HG02970 (cell line): ENCODE results near the gene PCGF1.
"Not testable (repeated sequence)": the region's sequence is repeated elsewhere in the genome, so short reads cannot be mapped to it uniquely, and the experiment has no call there.

Source experiments
- ATAC-seq: cut with Tn5 transposase; IDR thresholded peaks from one replicate; pipeline ENCODE4 v1.9.1; 2021; ENCODE audit warnings: mild to moderate bottlenecking, moderate library complexity, moderate number of reproducible peaks; ENCODE audit not compliant: unreplicated experiment, low FRiP score

PCGF1 gene

DNA sequence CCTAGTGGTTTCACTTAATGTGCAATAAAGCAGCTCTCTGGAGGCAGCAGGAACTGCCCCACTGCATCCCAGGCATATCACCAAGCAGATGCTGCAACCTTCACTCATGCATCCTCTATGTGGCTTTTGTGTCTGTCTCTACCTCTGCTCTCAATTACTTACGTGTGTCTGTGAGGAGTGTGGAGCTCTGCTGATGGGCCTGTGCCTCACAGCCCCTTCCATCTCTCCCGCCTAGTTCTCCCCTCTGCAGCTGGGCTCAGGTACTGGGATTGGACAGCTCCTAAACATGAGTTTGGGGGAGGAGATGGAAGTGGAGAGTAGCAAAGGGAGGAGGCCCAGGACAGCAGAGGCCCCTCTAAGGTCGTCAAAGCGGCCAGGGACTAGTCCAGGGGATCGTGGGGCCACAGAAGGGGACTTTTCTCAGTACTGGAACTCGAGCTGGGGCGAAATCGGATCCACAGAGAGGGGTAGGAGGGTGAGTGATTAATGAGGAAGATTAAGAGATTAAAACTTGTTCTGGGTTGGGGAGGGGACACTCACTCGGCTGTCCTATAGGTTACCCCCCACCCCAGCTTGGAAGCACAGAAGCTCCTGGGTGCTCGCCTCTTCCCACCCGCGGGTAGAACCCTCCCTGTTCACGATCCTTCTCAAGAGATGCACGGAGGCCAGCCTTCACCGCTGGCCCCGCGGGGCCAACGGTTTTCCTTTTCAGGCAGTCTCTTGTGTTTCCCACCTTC, 6.0 kb downstream of the PCGF1 start:
- ATAC-seq: no peak

DNA sequence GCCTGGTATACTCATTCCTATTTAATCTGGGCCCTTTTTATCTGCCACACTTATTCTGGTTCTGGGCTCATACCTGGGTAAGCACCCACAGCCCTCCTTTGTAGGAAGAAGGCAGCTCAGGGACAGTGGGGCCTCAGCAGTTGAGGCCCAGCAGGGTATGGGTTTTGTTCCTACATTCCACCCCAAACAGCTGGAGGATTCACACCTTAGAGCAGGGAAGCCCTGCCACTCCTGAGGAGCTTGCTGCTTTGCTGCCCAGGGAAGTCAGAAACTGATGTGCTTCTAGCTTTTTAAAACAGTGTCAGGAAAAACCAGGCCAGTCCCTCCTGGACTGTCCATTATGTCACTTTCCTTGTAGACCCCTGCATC, 6.9 kb downstream of the PCGF1 start:
- ATAC-seq: no peak

DNA sequence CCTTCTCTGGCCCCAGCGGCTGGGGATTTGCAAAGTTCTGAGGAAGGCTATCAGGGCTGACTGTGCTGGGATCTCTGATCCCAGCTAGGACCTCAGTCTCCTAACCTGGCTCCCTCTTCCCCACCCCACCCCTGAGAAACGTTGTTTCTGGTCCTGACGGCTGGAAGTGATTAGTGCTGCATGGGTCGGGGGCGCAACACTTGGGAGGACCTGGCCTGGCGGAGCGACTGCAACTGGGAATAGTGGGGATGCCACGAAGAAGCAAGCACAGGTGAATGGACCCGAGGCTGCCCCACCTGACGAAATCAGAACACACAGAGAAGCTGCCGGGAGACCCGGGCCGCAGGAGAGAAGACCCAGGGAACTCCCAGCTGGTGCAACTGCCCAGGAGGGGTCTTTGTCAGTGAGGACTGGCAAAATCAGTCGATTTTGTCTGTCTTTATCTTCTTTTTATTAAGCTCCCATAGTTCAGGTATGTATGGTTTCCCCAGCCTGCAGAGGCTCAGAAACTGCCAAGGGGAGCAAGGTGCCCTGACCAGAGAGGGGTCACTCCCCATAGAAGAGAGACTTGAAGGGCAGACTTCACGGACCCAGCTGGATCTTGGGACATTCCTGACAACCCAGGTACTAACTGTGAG, 7.4 kb downstream of the PCGF1 start:
- ATAC-seq: no peak

DNA sequence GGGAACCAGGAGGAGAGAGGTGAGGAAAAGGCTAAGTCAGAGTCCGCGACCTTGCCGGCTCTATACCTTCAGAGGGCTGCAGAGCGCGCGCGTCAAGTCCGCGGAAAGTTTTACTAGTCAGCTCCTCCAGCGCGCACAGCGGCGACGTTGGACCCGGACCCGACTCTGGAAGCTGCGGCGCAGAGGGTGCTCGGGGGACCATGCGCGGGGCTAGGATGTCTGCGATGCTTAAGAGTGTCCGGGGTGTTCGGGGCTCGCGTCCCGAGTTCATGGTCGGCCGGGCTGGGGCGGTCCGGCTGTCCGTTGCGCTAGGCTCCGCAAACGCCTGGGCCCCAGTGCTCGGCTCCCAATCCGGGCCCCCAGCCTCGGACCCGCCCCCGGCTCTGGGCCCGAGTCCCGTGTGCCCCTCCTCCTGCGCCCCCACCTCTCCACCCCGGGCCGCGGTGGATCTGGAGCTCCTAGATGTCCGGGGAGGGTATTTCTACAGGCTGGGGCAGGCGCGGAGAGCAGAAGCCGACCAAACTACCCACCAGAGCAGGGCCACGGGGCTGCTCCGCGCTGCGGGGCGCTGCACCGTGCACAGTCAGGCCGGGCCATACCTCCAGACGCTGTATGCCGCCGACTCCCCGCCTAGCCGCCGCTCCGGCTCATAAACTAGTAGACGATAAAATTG, 8.1 kb downstream of the PCGF1 start, which contains the start of gene LBX2:
TSS of gene LBX2 (minus strand) at position 337 of the 673 bp plus-strand sequence. CDS start at position 271, 66 bp downstream.
- ATAC-seq: no peak

DNA sequence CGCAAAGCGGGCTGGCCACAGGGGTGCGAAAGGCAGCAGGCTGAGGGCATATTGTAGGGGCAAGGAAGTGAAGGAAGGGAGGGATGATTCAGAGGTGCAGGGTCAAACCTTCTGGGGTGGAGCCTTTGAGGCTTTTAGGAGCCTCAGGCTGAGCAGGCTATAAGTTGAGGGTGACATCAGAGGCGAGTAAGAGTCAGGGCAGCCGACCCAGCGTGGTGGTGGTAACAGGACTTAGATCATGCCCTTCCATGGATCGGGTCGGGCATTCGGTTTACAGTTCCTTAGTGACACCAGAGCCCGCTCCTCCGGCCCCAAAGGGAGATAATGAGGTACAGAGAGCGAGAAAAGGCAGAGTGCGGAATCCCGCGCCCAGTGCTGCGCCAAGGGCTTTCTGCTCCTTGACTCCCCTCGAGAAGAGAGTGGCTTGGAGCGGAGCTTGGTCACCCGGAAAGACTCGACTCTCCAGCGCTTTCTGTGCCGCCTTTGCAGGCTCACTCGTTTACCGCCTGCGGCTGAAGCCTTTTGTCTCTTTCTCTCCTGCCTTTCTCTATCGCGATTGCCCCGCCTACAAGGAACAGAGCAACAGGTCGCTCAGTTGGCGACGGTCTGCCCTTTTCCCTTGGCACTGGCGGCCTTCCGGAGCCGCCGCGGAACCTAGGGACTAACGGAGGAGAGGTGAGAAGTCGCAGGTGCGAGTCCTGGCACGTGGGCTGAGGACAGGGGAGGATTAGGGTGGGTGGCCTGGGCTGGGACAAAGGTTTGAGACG, 8.8 kb downstream of the PCGF1 start:
- ATAC-seq: no peak

DNA sequence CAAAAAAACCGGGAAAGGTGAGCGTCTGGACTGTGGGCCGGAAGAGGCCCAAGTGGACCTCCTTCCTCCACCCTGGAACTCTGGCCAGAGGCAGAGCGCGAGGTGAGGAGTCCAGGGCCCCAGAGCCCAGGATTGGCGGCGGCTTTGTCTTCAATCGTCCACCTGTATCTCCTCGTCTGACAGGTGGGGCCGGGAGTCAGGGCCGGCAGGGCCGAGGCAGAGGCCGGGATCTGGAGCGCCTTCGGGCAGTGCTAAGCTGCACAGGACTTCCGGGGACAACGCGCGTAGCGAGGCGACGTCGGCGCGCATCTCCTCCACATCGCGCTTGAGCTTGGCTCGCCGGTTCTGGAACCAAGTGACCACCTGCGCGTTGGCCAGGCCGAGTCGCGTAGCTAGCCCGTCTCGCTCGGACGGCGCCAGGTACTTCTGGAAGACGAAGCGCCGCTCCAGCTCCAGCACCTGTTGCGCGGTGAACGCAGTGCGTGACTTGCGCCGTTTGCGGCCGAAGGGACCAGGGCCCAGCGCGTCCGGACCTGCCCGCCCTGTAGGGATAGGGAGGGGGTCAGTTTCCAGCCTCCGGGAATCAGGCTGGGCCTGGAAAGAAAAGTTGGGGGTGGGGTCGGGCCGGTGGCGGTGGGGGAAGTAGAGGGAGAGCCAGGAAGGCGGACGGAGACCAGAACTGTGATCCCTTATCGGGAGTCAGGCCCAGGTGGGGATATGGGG, 9.6 kb downstream of the PCGF1 start:
- ATAC-seq: no peak

DNA sequence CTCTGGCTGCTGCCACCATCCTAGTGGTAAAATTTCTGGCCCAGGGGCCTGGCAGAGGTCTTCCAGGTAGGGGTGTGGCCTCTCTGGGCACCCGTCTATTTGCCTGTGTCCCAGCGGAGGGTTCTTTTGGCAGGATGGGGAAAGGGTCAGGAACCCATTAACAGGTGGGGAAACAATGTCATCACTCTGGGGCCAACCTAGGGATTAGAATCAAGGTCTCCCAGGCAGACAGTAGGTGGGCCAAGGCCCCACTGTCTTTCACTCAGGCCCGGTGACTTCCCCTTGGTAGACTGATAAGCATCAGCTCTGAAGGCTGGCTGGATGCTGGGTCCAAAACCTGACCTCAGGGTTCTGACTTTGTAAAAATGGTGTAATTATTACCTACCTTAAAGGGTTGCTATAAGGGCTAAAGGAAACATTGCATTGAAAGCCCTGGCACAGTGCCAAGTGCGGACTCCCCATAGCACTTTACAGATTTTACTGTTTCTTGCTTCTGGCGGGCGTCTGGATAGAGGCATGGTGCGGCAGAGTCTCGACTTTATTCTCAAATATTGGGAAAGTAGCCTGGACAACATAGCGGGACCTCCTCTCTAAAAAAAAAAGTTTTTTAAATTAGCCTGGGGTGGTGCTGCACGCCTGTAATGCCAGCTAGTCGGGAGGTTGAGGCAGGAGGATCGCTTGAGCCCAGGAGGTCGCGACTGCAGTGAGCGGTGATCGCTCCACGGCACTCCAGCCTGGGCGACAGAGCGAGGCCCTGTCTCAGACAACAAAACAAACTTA, 10.3 kb downstream of the PCGF1 start:
- ATAC-seq: no peak

DNA sequence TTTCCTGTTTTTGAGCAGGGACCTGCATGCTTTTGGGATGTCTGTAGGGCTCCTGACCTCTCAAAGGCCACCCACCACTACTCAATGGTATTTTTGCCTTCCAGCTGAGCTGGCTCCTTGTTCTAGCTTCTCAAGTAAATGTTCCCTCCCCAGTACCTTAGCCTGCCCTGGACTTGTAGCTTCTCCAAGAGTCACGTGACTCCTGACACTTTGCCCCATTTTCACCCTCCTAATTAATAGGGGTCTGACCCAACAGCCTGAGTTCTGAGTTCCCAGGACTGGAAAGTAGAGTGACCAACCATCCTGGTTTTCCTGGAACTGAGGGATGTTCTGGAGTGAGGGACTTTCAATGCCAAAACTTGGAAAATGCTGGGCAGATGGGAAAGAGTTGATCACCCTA, 12.1 kb downstream of the PCGF1 start:
- no peak for ATAC-seq

DNA sequence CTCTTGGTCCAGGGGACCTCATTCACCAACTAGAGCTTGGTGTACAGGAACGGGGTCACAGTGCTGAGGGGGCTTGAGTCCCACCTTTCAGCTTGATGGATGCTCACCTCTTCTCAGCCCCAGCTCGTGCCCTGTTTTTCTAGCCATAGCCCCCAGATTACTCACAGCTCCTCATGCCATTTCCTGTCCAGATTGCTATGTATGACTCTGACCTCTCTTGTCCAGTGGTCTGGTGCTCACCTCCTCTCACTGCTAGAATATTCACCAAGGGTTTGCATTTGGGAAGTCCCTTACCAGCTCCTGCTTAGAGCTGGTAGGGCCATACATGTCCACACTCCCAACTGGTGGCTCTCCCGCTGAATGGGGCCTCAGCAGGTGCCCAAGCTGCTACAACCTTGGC, 13.9 kb downstream of the PCGF1 start:
- ATAC-seq: no peak

DNA sequence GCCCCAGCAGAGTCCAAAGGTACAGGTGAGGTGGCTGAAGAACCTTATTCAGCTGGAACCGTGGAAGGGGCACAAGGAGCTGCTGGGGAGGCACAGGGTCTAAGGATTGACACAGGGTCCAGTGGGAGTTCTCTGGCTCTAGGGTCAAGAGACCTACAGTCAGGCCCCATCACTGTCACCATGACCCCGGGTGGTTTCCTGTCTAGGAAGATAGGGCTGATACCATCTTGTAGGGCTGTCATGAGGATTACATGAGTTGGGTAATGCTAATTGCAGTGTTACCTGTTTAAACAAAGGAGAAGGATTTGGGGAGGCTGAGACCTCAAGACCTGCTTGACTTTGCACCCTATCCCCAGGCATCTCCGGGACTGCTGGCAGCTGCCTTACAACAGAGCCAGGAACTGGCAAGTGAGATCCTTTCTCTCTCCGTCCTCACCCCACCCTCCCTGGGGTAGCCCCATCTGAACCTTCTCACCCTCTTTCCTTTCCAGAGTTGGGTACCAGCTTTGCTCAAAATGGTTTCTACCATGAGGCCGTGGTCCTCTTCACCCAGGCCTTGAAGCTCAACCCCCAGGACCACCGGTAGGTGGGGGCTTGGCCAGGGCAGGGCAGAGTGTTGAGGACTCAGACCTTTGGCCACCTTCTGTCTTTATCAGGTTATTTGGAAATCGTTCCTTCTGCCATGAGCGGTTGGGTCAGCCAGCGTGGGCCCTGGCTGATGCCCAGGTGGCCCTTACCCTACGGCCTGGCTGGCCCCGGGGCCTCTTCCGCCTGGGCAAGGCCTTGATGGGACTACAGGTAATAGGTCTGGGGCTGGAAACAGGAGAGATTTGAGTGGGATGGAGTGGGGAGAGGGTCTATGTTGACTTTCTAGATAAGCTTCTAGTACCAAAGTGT, 15.6 kb downstream of the PCGF1 start:
- ATAC-seq: no peak

DNA sequence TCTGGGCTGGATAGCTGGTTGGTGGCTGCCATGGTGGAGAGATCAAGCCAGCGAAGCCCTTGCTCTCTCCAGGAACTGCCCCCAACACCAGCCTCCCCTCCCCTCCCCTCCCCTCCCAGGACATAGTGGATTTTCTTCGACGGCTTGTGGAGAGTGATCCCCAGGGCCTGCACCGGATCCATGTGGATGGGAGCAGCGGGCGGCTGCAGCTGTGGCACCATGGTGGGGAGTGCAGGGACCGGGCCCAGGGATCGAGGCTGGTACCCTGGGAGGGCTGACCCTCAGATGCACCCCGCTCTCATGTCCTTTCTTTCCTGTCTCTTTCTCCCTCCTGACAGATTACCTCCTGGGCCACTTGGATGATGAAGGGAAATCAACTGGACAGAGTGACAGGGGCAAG, 17.6 kb downstream of the PCGF1 start:
- ATAC-seq: no peak

DNA sequence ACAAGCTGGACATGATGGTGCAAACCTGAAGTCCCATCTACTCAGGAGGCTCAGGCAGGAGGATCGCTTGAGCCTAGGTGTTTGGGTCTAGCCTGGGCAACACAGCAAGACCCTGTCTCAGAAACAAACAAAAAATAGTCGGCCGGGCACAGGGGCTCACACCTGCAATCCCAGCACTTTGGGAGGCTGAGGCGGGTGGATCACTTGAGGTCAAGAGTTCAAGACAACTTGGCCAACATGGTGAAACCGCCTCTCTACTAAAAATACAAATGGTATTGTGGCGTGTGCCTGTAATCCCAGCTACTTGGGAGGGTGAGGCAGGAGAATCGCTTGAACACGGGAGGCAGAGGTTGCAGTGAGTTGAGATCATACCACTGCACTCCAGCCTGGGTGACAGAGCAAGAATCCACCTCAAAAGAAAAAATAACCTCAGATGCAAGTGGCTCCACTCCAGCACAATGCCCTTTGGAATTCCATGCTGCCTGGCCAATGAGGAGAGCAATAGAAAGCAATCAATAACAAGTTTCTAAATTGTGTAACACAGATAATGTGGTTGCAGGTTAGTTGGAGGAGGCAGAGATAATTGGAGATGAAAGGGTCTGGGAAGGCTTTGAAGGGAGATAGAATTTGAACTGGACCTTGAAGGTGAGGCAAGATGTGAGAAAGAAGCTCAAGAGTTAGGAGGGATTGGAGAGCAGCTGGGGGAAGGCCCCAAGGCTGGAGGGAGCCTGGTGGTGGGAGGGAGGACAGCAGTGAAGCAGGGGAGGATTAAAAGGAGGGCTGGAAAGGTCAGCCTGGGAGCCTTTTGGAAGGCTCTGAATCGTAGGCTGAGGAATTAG, 18.6 kb downstream of the PCGF1 start:
- no peak for ATAC-seq

DNA sequence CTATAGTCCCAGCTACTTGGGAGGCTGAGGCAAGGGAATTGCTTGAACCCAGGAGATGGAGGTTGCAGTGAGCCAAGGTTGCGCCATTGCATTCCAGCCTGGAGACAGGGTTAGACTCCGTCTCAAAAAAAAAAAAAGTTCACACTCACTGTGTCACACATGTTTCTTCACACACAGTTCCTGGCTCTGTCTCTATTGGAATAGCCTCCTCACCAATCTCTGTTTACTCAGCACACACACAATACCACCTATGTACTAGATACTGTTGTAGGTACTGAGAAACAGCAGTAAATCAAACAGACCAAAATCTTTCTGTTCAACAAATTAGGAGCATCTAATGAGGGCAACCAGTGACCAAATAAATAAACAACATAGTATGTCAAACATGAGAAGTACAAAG, 21.4 kb downstream of the PCGF1 start:
- no peak for ATAC-seq

DNA sequence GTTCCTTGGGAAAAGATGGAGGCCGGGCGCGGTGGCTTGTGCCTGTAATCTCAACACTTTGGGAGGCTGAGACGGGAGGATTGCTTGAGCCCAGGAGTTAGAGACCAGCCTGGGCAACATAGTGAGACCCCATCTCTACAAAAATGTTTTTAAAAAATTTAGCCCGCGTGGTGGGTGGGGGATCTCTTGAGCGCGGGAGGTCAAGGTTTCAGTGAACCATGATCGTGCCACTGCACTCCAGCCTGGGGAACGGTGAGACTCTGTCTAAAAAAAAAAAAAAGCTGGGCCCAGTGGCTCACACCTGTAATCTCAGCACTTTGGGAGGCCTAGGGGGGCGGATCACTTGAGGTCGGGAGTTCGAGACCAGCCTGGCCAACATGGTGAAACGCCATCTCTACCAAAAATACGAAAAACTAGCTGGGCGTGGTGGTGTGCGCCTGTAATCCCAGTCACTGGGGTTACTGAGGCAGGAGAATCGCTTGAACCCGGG, 23.8 kb downstream of the PCGF1 start:
- ATAC-seq: not testable (repeated sequence)

DNA sequence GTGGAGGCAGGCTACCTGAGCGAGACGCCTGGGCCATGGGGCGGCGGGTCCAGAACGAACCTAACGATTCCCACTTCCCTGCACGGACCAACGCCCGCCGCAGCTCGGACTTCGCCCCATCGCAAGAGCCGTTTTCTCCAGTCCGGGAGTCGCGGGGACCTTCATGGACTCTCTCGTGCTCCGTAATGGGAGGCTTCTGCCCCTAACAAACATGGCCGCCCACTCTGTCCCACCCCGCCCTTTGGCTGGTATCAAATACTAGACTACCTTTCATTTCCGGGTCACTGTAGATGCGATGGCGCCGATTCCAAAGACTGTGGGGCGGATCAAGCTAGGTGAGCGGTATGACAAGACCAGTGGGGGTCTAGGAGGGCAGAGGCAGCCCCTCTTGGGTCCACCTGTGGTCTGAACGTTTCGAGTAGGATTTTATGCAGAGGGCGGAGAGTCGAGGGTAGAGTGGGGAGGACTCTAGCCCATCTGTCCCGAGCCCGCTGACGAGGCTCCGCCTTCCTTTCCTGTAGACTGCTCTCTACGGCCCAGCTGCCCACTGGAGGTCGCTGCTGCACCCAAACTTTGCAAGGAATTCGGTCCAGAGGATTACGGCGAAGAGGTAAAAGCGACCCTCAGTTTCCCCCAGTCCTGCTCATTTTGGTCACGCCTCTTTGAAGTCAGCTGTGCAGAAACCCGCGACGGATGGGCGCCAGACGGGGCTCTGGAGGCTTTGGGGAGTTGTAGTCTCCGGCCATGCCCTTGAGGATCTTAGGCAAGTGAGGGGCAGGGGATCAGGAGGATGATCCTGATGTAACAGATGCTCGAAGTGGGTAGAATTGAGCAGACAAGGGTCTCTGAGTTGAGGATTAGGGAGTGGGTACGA, 24.5 kb downstream of the PCGF1 start, which contains the start of the genes CCDC142 and TTC31:
TSS of gene CCDC142 (minus strand) at position 198 of the 874 bp plus-strand sequence. CDS start at position 37, 161 bp downstream.
TSS of gene TTC31 (plus strand) at position 281 of the 874 bp plus-strand sequence. CDS start at position 296, 15 bp downstream.
- ATAC-seq: peak; percentile 86
